ENCODE data around the gene CNOT6L.

Gene CNOT6L

DNA sequence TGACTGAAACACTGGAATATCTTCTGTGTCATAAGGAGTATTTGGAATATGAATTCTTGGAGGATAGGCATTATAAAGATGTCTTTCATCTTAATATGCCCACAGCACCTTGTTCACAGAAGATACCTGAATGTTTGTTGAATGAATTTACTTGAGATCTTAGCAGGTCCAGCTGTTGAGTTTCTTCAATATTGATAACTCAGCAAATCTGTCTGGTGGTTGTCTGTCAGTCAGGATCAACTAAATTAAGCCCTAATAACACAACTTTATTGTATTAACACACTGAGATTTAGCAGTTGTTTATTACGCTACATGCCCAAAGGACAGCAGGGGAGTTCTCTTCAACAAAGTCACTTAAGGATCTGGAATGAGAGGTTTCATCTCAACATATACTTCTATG, 106.5 kb downstream of the CNOT6L start:
- no peak for DNase-seq

DNA sequence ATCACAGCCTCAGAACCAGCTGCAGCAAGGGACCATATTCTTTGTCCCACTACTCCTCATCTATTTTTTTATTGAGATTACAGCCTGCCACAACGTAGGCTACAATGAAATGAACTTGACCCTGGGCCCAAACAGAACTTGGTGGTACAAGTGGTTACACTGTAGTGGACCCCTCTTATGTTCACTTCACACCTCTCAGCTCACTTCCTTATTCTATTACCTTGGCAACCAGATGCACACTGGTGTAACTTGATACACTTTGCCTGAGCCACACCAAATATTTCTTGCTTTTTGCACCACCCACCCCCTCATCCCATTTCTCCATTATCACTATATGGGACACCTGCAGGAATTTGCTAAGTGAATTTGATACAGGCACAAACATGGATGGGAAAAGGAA, 107.7 kb downstream of the CNOT6L start:
- DNase-seq, result no peak

DNA sequence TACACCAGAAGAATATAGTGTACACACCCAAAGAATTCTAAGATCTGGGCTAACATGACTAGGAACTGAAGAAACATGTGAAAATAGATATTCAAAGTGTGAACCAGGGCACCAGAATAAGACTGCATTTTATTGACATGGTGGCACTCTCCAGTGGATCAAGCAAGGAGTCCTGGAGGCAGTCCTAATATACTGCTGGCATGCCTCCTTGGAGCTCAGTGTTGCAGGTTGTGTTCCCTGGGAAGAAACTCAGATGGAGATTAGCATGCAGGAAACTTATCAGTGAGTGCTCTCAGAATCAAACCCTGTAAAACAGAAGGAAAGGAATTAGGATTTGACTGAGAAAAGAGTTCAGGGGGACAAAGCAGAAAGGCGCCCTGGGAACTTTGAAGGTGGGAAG, 108.5 kb downstream of the CNOT6L start:
- DNase-seq, result no peak

DNA sequence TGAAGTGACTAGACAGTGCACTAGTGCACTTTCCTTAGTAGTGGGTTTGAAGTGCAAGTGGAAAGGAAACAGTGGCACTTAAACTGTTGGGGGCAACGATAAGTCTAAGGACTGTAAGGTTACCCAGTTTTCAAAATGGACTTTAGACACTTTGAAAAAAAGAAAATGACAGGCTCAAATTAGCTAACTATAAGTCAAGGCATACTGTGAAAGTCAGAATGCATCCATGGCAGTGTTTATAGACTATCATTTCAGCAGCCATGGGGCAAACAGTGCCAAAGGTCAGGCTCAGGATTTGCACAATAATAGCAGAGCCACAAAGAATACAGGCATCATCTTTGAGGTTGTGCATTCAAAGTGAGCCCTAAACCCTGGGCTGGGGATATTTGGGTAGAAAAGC, 109.1 kb downstream of the CNOT6L start:
- no peak for DNase-seq

DNA sequence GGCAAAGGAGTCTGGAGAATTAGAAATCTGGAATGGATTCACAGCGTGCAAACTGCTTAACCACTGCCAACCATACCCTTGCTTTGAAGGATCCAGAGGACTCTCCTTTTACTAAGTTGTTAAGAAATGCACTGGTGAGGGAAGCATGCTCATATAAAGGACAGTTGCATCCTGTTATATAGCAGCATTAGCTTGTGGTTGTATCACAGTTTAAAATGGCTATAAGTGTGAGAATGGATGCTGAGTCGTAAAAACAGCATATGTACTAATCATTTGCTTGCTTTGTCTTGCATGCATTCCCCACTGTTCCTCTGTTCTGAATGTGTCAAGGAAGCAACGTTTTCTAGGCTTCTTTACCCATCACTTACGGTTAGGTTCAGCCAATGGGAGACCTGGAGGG, 112.5 kb downstream of the CNOT6L start:
- DNase-seq, result no peak

DNA sequence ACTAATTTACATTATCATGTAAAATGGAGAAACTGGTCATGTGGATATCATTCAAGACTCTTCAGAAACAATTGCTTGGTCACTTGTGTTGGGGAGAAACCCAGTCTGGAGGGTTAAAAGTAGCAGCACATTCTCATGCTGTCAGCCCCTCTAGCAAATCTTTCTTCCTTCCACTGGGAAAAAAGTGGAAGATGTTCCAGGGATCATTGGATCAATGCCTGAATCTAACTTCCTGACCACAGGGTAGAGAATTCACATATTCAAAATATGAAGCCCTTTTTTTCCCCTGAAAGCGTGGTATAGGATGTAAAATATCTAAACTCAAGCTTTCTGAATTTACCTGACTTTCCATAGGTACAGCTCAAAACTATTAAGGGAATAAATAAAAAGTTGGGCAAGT, 115.5 kb downstream of the CNOT6L start:
- no peak for DNase-seq

DNA sequence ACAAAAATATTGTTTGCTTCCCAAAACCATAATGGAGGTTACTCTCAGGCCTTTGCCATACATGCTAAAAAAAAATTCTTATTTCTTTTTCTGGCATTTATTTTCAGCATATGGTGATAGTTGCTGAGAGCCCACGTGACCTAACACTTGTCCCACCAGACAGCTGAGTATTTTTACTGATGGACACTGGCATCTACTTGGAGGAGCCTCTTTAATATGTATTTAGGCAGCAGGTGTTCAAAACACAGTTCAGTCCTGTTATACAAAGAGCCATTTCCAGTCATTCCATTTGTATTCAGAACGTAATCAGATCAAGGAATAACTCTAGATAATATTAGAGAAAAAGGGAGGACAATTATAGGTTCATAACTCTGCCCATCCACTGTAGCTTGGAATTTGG, 118.0 kb downstream of the CNOT6L start:
- no peak for DNase-seq

DNA sequence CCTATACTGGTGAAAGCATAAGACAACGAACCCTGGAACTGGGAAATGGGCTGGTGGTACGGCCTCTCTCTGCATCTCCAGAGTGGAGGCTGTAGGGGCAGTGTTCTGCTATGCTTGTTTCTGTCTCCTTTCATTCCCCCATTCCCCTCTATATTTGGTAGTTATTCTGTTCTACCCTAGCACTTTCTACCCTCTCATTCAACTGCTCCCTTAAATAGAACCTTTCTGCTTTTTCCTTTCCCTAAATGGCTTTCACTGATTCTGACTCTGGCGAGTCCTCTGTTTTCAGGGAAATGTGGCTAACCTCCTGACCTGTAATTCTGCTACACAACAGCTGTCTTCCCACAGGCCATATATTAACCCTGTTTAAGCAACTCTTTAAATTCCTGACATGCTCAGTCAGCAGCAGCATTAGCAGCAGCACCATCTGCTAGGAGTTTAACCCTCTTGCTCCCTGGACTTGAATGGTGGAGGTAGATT, 119.4 kb downstream of the CNOT6L start:
- no peak for DNase-seq

DNA sequence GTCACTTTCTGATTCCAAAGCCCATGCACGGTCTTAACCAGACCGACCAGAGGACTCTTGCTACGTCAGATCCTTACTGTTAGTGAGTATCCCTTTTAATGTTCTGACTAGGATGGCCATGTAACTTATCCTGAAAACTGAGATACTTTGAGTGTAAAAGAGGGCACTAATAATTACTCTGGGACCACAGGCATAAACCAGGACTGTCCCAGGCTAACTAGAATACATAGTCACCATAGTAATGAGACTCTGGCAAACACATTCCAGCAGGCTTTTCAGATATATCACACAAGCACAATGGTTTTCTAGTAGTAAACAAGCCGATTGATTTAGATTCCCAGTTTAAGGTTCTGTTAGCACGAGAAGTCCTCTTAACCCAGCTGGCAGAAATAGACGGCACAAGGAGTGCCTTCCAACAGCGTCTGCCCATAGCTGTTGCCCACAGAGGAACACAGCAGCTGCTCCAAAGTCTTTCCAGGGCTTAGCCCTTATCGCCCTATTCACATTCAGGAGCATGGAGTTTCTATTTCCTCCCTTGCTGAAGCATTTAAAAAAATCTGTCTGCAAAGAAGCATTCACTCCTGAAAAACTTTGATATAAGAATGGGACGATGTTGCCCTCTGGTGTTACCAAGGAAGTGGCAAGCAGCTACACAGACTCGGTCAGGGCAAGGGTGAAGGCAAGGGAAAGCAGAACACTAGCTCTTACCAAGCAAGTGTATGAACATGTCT, 121.1 kb downstream of the CNOT6L start:
- peak in 1 of 5 experiments; percentile 27 for DNase-seq

DNA sequence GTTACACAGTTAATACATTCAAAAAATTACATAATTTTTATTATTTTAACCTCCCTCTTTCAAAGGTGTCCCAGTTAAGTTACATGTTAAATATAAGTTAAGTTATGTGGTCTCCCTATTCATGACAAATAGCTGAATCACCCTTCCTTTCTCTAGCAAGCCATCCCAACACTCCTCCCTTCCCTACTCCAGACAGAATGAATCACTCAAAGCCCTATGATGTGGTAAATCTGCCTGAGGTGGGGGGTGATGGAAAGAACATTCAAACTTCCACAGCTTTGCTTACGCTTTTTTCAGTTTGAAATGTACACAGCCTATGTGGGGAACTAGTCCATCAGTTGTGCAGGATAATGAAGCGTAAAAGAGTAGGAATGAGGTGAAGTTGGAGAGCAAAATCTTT, 123.4 kb downstream of the CNOT6L start:
- DNase-seq, result no peak

DNA sequence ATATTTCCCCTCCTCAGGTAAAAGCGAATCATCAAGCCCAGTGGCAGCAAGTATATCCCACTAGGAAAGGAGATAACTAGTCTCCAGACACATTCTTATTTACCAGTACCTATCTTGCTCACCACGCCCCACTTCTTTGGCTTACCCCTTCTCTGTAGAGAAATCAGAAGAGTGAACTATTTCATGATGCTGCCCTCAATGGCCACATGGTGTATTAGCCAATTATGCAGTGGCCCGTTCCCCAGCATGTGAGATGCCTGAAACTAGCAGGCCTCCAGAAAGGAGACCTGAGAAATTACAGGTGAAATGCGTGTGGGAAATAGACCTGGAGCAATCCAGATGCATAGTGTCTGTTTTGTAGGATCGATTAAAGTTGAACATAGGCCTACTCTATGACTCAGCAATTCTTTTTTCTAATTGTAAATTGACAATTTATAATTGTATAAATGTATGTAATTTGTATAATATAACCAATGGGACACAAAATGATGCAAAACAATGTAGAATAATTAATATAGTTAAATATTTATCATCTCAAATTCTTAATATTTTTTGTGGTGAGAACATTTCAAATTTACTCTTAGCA, 126.2 kb downstream of the CNOT6L start:
- no peak for DNase-seq

DNA sequence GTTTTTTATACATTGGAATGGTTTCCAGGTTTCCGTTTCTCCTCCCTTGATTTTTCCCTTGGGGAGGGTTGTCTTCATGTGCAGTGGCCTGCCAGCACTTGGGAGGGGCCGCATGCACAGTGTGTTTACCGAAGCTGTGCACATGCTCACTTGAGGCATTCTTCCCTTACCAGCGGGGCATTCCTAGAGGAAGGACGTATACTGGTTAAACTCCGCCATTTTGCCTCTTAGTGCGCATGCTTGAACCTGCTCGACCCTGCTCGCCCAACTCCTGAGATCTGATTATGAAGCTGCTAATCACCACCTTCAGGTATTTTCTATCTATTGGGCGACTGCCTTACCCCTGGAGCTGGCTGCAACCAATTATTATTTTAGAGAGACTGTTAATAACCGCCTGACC, 137.4 kb downstream of the CNOT6L start:
- DNase-seq, result no peak

DNA sequence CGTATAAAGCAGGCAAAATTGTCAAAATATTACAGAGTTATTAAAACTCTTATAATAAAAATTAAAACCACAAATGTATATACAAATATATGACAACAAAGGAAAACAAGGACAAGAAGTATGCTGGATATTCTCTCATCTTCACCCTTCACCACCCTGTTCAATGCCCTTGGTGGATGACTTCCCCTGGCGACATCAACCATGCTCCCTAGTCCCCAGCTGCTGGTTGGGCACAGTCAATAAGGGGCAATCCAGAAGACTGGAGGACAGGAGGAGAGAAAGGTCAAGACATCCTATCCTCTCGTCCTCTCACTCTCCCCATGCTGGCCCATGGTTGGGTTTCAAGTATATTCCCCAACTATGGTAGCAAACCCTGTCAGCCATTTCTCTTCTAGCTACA, 142.3 kb downstream of the CNOT6L start:
- no peak for DNase-seq

DNA sequence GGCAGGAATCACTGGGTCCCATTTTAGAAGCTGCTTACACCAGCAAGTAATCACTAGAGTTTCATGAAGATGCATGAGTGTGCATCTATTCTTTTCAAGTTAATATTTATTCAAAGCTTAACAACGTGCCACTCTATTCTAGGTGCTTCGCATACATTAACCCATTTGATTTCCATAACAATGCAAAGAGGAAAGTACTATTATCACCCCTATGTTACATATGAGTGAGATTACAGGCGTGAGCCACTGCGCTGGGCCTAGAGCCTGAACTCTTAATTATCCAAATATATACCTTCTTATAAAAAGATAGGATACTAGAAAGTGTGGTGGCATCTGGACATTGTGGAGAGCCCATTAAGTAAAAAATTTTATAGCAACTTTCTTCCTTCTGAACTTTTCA, 148.1 kb downstream of the CNOT6L start:
- no peak for DNase-seq

DNA sequence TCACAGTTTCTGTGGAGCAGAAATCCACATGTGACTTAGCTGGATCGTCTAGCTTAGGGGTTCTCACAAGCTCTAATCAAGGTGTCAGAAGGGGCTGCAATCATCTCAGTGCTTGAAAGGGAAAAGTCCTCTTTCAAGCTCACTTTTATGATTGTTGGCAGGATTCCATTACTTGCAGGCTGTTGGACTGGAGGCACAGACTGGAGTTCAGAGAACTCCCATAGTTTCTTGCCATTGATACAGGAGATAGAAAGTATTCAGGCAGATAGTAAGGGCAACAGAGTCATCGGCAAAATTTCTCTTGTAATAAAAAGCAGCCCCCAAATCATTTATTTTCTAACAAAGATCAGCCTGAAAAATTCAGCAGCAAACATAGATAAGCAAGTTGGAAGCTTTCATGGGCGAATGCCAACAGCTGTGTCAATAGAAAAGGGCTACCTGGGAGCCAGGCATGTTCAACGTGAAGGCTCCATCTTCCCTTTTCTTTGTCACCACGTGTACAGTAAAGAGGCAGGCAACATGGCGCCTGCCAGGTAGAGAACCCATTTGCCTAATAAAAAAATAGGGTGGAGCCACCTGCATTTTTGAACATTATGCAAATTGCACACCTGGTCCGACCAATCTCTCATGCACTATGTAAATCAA, 149.1 kb downstream of the CNOT6L start:
- no peak for DNase-seq

DNA sequence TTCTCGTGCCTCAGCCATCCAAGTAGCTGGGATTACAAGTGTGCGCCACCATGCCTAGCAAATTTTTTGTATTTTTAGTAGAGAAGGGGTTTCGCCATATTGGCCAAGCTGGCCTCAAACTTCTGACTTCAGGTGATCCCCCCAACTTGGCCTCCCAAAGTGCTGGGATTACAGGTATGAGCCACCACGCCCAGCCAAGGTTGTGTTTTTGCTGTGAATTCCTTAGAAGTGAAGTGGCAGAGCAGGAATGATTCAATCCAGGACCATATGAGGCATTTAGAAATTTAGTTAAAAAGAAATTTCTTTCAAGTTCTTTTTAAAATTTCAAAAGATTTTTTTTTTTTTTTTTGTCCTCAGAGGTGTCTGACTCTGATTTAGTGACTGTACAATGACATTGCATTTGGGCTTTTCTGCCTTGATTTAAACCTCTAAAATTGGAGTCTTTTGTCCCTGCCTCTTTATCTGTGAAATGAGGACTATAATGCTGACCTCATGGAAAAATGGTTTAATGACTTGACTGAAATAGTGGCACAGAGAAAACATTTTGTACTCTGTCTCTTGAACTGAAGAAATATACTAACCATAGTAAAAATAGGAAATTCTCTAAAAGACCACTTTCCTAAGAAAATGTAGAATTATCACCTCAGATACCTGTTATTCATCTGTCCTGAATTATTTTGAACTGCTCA, 153.6 kb downstream of the CNOT6L start:
- no peak for DNase-seq
